Heart right ventricle (tissue), 16 donors: Measurements from ENCODE around the gene CAPN13. TPM values are rescaled to one million over a fixed set of nuclear protein-coding genes. Genes with fewer than 3 reads are reported as not detected.

Experiments
- ATAC-seq, 8 donors: fragments of 200-7000 bp; cut with Tn5 transposase; one replicate each; pipeline ENCODE4 v1.9.1; 2020; ENCODE audit warnings: mild to moderate bottlenecking in 8 of 8, moderate library complexity in 8 of 8, moderate number of reproducible peaks in 1 of 8
- DNase-seq, 2 donors: peaks; one replicate each; pipeline ENCODE4 v3.0.0-alpha.2; 2020
- H3K27ac ChIP-seq, 10 donors: fragments of 200-600 bp; sonication (generic) in 2 of 10; one replicate each; pipeline versions ENCODE4 v1.5.0 to v1.8.0; 2020 to 2022; ENCODE audit warnings: mild to moderate bottlenecking in 3 of 10
- H3K27me3 ChIP-seq, 7 donors: fragments of 200-600 bp; one replicate each; pipeline ENCODE4 v1.8.0; 2021 to 2022; ENCODE audit warnings: mild to moderate bottlenecking in 2 of 7
- H3K36me3 ChIP-seq, 9 donors: fragments of 200-600 bp; sonication (generic) in 1 of 9; one replicate each; pipeline versions ENCODE4 v1.5.0 to v1.8.0; 2020 to 2022; ENCODE audit warnings: mild to moderate bottlenecking in 2 of 9
- H3K4me1 ChIP-seq, 9 donors: fragments of 200-600 bp; sonication (generic) in 1 of 9; one replicate each; pipeline versions ENCODE4 v1.5.0 to v1.8.0; 2020 to 2022; ENCODE audit warnings: mild to moderate bottlenecking in 4 of 9
- H3K4me3 ChIP-seq, 10 donors: fragments of 200-600 bp; sonication (generic) in 2 of 10; one replicate each; pipeline versions ENCODE4 v1.5.0 to v1.8.0; 2020 to 2022; ENCODE audit warnings: mild to moderate bottlenecking in 7 of 10, moderate library complexity in 2 of 10
- H3K9me3 ChIP-seq, 11 donors: fragments of 200-600 bp in 10 of 11; sonication (generic) in 2 of 11; one replicate each; pipeline versions ENCODE4 v1.5.0 to v1.8.0; 2013 to 2022; ENCODE audit warnings: mild to moderate bottlenecking in 2 of 11, control low read depth in 1 of 11, moderate library complexity in 1 of 11
- WGBS, 2 donors: extraction: QIAGEN DNeasy Blood & Tissue Kit; methylation state at CpG; one replicate each; pipeline ENCODE4 v1.1.7; 2013; ENCODE audit warnings: inconsistent platforms in 1 of 2; 5-methylcytosine and 5-hydroxymethylcytosine counted together
- intact Hi-C, 10 donors: fragments of 100-400 bp; cut with DNase I; formaldehyde crosslinking; loops; one replicate each; pipeline versions ENCODE4 v1.11.1 to v1.14.2; 2022
- polyA plus RNA-seq, 2 donors: library from polyadenylated mRNA; stranded (reverse); fragments of 200-250 nt; gene quantifications; one replicate each; pipeline ENCODE4 v1.2.3, GENCODE V29; 2013
- total RNA-seq, 10 donors: library from RNA; stranded (reverse); fragmentation: NEBNext Ultra II Directional in 3 of 10; extraction: Animal tissue kit (Norgen Biotek cat#: 25700) in 3 of 10; gene quantifications; one replicate each; pipeline versions ENCODE4 v1.2.1 to v1.2.4, GENCODE V29; 2021 to 2023
- TF ChIP-seq, protein P1 (sequence below), 9 donors: fragments of 200-600 bp; sonication (generic) in 2 of 9; IDR thresholded peaks; one replicate each; pipeline versions ENCODE4 v1.5.0 to v1.8.0; 2021 to 2022; ENCODE audit warnings: antibody characterized with exemption in 9 of 9, mild to moderate bottlenecking in 5 of 9, moderate library complexity in 1 of 9
- donor health status: Arrhythmogenic right ventricular cardiomyopathy.
- donor health status: ischemic (EF 13 %, LVEDD 7.1; RV severe dilation, severe dysfunction).
- donor health status: healthy with polysubstance abuse.
- donor health status: DM: no; HTN: yes; CAD: no.
- donor health status: DM: no; HTN: no; CAD: no.
- donor health status: ischemic (EF 25% LVEDD 6.9; RV normal size, moderate dysfunction).
- donor health status: ischemic (EF 25% LVEDD 5.7; RV mildly dilated, moderate dysfunction).
- donor health status: healthy.
- donor health status: DM: yes; HTN: yes; CAD: no.
- donor health status: Ischemic cardiomyopathy.
- donor health status: ischemic (EF 35%, LVEDD 5.7; RV mildly dilated, moderate dysfunction).
- donor health status: nonischemic (EF 11% LVEDD 7.7; RV severe dilation, severe dysfunction).
- donor health status: DM: yes; HTN: yes; CAD: no.
- donor health status: PGD.
- donor health status: ischemic (EF 29% LVEDD 5.4; RV normal size, mild dysfunction).
- donor health status: nonischemic (EF 23%, LVEDD 6.1; RV moderate dilation, normal function).

Gene CAPN13
- total and polyA plus RNA-seq, 12 donors, result 0.09 TPM; not detected in 11

DNA sequence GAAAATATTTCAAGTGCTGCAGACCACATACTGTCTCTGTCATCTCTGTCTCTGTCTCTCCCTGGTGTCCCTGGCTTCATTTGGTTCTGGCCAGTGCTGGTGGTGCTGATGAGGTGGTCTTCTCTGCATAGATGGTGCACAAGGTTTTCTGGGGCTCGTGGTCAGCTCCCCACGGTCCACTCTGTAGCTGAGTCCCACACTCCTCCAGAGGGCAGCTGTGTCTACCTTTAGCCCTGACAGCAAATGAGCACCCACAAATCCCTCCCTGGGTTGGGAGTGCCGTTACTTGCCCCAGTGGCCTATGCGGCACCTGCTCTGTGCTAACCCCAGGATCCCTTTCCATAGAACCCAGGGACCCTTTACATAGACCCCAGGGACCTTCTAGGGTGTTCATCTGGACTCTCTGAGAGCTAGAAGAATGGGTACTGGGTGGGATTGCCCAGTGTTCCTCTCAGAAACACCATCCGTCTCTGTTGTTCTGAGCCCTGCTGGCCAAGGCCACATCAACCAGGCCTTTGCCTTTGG lies 129.3 kb downstream of the CAPN13 start:
- intact Hi-C loops, result no loop called here
- Histone ChIP-seq H3K27ac (no peak overlapping the region), H3K4me3 (no peak overlapping the region), H3K27me3 (no peaks in the 10 kb centered on the region), H3K36me3 (no peaks in the 10 kb centered on the region), H3K9me3 (no peaks in the 10 kb centered on the region), H3K4me1 (no peaks in the 10 kb centered on the region)
- no peak for DNase-seq
- TF ChIP-seq, protein P1, sequence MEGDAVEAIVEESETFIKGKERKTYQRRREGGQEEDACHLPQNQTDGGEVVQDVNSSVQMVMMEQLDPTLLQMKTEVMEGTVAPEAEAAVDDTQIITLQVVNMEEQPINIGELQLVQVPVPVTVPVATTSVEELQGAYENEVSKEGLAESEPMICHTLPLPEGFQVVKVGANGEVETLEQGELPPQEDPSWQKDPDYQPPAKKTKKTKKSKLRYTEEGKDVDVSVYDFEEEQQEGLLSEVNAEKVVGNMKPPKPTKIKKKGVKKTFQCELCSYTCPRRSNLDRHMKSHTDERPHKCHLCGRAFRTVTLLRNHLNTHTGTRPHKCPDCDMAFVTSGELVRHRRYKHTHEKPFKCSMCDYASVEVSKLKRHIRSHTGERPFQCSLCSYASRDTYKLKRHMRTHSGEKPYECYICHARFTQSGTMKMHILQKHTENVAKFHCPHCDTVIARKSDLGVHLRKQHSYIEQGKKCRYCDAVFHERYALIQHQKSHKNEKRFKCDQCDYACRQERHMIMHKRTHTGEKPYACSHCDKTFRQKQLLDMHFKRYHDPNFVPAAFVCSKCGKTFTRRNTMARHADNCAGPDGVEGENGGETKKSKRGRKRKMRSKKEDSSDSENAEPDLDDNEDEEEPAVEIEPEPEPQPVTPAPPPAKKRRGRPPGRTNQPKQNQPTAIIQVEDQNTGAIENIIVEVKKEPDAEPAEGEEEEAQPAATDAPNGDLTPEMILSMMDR (IDR thresholded peaks at IDR 0.05), result no peak
- 93 to 98% methylated on average over 5 of the region's 5 CpGs for WGBS, 2 donors
- peak in 2 of 8 donors; percentile 9 to 26 for ATAC-seq

DNA sequence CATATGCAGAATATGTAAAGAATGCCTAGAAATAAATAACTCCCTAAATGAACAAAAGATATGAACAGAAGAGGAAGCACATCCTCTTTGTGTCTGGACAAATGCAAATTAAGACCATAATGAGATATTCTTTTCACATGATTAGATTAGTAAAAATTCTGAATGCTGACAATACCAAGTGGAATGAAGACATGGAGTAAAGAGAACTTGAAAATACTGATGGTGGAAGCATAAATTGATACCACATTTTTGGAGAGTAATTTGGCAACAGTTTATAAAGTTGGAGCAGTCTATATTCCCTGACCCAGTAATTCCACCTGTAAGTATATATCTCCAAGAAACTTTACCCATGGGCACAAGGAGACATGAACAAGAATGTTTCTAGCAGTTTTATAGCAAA lies 130.0 kb downstream of the CAPN13 start:
- intact Hi-C loops, result no loop called here
- no peaks in the 10 kb centered on the region for H3K27me3 ChIP-seq

DNA sequence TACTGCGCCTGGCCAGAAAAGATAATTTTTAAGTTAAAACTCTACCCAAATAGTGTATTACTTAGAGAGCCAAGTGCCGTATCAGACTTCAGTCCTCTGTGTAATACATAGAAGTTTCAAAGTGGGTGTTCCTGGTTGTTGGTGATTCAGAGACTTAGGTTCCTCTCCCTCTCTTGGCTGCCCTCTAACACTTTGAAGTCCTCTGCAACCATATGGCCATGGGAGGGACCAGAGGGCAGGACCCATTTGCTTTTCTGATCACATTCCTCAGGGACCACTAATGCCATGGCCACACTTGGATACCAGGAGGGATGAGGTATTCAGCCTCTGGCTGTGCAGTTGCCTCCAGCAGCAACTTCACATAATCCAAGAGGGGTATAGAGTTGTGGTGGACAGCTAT lies 131.5 kb downstream of the CAPN13 start:
- Histone ChIP-seq H3K4me1 (no peaks in the 10 kb centered on the region), H3K4me3 (no peak overlapping the region), H3K36me3 (no peaks in the 10 kb centered on the region), H3K9me3 (peaks cover 0 to 2% (median 0%) of the 10 kb centered on the region in 11 donors), H3K27ac (no peak overlapping the region), H3K27me3 (no peaks in the 10 kb centered on the region)
- intact Hi-C loops, result no loop called here
- no peak for DNase-seq
- WGBS, 2 donors, result 90 to 91% methylated on average over 2 of the region's 2 CpGs
- TF ChIP-seq, protein P1 (IDR thresholded peaks at IDR 0.05), result no peak
- no peak for ATAC-seq

More for the DNA sequence above, 130.0 kb downstream of the CAPN13 start:
- DNase-seq (no peak), ATAC-seq (no peak)
- TF ChIP-seq, protein P1 (IDR thresholded peaks at IDR 0.05), result no peak
- Histone ChIP-seq H3K27ac (no peak overlapping the region), H3K36me3 (no peaks in the 10 kb centered on the region), H3K9me3 (no peaks in the 10 kb centered on the region), H3K4me3 (no peak overlapping the region), H3K4me1 (no peaks in the 10 kb centered on the region)

DNA sequence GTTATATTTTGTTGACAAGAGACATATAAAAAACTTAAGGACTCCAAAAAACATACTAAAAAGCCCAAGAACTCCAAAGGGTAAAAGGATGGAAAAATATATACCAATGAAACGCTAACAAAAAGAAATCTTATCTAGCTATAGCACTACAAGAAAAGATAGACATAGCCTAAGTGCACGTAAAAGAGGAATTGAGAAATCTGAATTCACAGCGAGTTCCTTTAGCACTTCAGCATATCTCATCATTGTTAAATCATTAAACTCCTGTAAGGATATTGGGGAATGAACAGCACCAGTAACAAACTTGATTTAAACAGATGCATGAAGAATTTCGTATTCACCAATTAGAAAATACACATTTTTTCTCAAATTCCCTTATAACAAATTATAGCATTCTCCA lies 134.1 kb downstream of the CAPN13 start:
- H3K9me3 ChIP-seq, result peaks cover 0 to 21% (median 0%) of the 10 kb centered on the region in 11 donors
- TF ChIP-seq, protein P1 (IDR thresholded peaks at IDR 0.05), result no peak
- no peaks in the 10 kb centered on the region for H3K4me1 ChIP-seq
- H3K27ac ChIP-seq, result no peak overlapping the region
- H3K27me3 ChIP-seq, result no peaks in the 10 kb centered on the region
- intact Hi-C loops, result no loop called here
- DNase-seq (no peak), ATAC-seq (no peak)
- no peak overlapping the region for H3K4me3 ChIP-seq
- 87 to 90% methylated on average over 4 of the region's 4 CpGs for WGBS, 2 donors
- H3K36me3 ChIP-seq, result no peaks in the 10 kb centered on the region
